GM12878 (cell line): ENCODE data around the gene RAI14. TPM values are rescaled to one million over a fixed set of nuclear protein-coding genes. Genes with fewer than 3 reads are reported as not detected.

Experiments used
- ATAC-seq: fragments of 200-7000 bp; cut with Tn5 transposase; 3 replicates; pipeline ENCODE4 v1.9.1; 2020; ENCODE audit warnings: mild to moderate bottlenecking, moderate library complexity
- BruUV-seq: library from RNA; stranded (reverse); fragments of 400-500 nt; replicated peaks from 2 replicates; lab custom pipeline; 2021; lab: Mats Ljungman, UMichigan
- CTCF ChIA-PET: fragments of 300-600 bp; sonication (Branson Sonifier 250); formaldehyde crosslinking; extraction: SDS; loops from one replicate; lab custom pipeline; 2021; ENCODE audit warnings: inconsistent platforms; lab: Yijun Ruan, JAX
- POLR2A ChIA-PET: fragments of 350-600 bp; formaldehyde crosslinking; extraction: SDS; loops from one replicate; lab custom pipeline; 2021; ENCODE audit warnings: inconsistent platforms; lab: Charles Lee
- RAD21 ChIA-PET: fragments of 300-600 bp; sonication (Branson Sonifier 250); formaldehyde crosslinking; loops from one replicate; lab custom pipeline; 2023; ENCODE audit warnings: antibody characterized with exemption; ENCODE audit not compliant: unreplicated experiment; lab: Charles Lee
- SMC1A ChIA-PET: fragments of 300-600 bp; sonication (Branson Sonifier 250); formaldehyde crosslinking; loops from one replicate; lab custom pipeline; 2023; ENCODE audit not compliant: unreplicated experiment, uncharacterized antibody; lab: Charles Lee
- DNase-seq: peaks from one replicate; pipeline ENCODE4 v3.0.0-alpha.2; 2011; ENCODE audit warnings: low read depth, low spot score
- FAIRE-seq: peaks from 3 replicates; lab custom pipeline; 2011; peaks lifted over from hg19 to GRCh38; lab: Jason Lieb, UNC
- H2AFZ ChIP-seq: 2 replicates; pipeline ENCODE4 v1.6.0; 2011; ENCODE audit warnings: low read depth, low read length, control low read depth; ENCODE audit not compliant: control insufficient read depth
- H3K27ac ChIP-seq: 2 replicates; pipeline ENCODE4 v1.5.1; 2011; ENCODE audit warnings: control low read depth; ENCODE audit not compliant: control insufficient read depth, insufficient read depth
- H3K27me3 ChIP-seq, 2 experiments: replicated peaks in 1 of 2; 2 replicates each; pipeline versions ENCODE4 v1.6.0 to v1.6.1; 2011; ENCODE audit warnings: low read length in 1 of 2; ENCODE audit not compliant: control insufficient read depth in 2 of 2, insufficient read depth in 2 of 2
- H3K36me3 ChIP-seq, 2 experiments: 2 replicates each; pipeline ENCODE4 v1.5.1; 2011; ENCODE audit warnings: low read length in 1 of 2; ENCODE audit not compliant: control insufficient read depth in 2 of 2, insufficient read depth in 2 of 2
- H3K4me1 ChIP-seq: 2 replicates; pipeline ENCODE4 v1.6.1; 2011; ENCODE audit warnings: mild to moderate bottlenecking, low read length, moderate library complexity, mixed read lengths; ENCODE audit not compliant: control insufficient read depth, insufficient read depth
- H3K4me2 ChIP-seq: 2 replicates; pipeline ENCODE4 v1.6.0; 2011; ENCODE audit warnings: control low read depth; ENCODE audit not compliant: control insufficient read depth, insufficient read depth
- H3K4me3 ChIP-seq: fragments of 200-600 bp; sonication (generic); 2 replicates; pipeline ENCODE4 v1.5.1; 2016
- H3K79me2 ChIP-seq: 2 replicates; pipeline ENCODE4 v1.6.0; 2011; ENCODE audit warnings: low read length; ENCODE audit not compliant: control insufficient read depth, insufficient read depth
- H3K9ac ChIP-seq: 2 replicates; pipeline ENCODE4 v1.8.0; 2011; ENCODE audit warnings: low read length, control low read depth, mixed read lengths; ENCODE audit not compliant: control insufficient read depth, insufficient read depth
- H3K9me3 ChIP-seq: replicated peaks from 3 replicates; pipeline ENCODE4 v1.5.1; 2011; ENCODE audit warnings: mild to moderate bottlenecking, low read length; ENCODE audit not compliant: control insufficient read depth, insufficient read depth
- H4K20me1 ChIP-seq: 2 replicates; pipeline ENCODE4 v1.6.0; 2011; ENCODE audit not compliant: control insufficient read depth, insufficient read depth
- BMI1 ChIP-seq: fragments of 450-650 bp; IDR thresholded peaks from 2 replicates; pipeline ENCODE4 v1.6.1; 2016; ENCODE audit warnings: mild to moderate bottlenecking, moderate library complexity, borderline replicate concordance
- CBX3 ChIP-seq: fragments of 200-600 bp; sonication (generic); IDR thresholded peaks from 2 replicates; pipeline ENCODE4 v1.6.1; 2016; ENCODE audit warnings: low read depth, borderline replicate concordance
- CEBPB ChIP-seq, 2 experiments: fragments of 150-350 bp in 1 of 2; IDR thresholded peaks; 2 replicates each; pipeline ENCODE4 v1.6.1; 2012 to 2014; ENCODE audit warnings: low read depth in 2 of 2, low read length in 2 of 2, borderline replicate concordance in 1 of 2, inconsistent platforms in 1 of 2
- FOXK2 ChIP-seq: fragments of 450-650 bp; IDR thresholded peaks from 2 replicates; pipeline ENCODE4 v1.6.1; 2017; ENCODE audit warnings: mild to moderate bottlenecking, moderate library complexity
- GABPA ChIP-seq: IDR thresholded peaks from 2 replicates; pipeline ENCODE4 v1.6.1; 2014; ENCODE audit warnings: antibody characterized with exemption, low read depth, mild to moderate bottlenecking, inconsistent platforms
- LARP7 ChIP-seq: fragments of 450-650 bp; IDR thresholded peaks from 2 replicates; pipeline ENCODE4 v1.6.1; 2017; ENCODE audit warnings: mild to moderate bottlenecking
- NFXL1 ChIP-seq: fragments of 450-650 bp; IDR thresholded peaks from 2 replicates; pipeline ENCODE4 v1.6.1; 2017; ENCODE audit warnings: antibody characterized with exemption, mild to moderate bottlenecking, borderline replicate concordance
- NR2C1 ChIP-seq: fragments of 450-650 bp; IDR thresholded peaks from 2 replicates; pipeline ENCODE4 v1.6.1; 2017; ENCODE audit warnings: antibody characterized with exemption, mild to moderate bottlenecking, moderate library complexity
- RAD21 ChIP-seq: IDR thresholded peaks from 2 replicates; pipeline ENCODE4 v1.6.1; 2011; ENCODE audit warnings: mild to moderate bottlenecking, low read depth, low read length, moderate library complexity; ENCODE audit not compliant: insufficient read depth
- RUNX3 ChIP-seq: IDR thresholded peaks from 2 replicates; pipeline ENCODE4 v1.6.1; 2012; ENCODE audit warnings: low read length, inconsistent platforms
- SMARCA5 ChIP-seq: fragments of 450-650 bp; IDR thresholded peaks from 2 replicates; pipeline ENCODE4 v1.6.1; 2017; ENCODE audit warnings: mild to moderate bottlenecking
- SPI1 ChIP-seq: IDR thresholded peaks from 2 replicates; pipeline ENCODE4 v1.6.1; 2011; ENCODE audit warnings: low read depth, mild to moderate bottlenecking, low read length, moderate library complexity, borderline replicate concordance; ENCODE audit not compliant: insufficient read depth
- SREBF2 ChIP-seq: IDR thresholded peaks from 2 replicates; pipeline ENCODE4 v1.6.1; 2012; ENCODE audit warnings: mild to moderate bottlenecking, low read length
- TCF12 ChIP-seq: IDR thresholded peaks from 2 replicates; pipeline ENCODE4 v1.6.1; 2011; ENCODE audit warnings: low read depth, mild to moderate bottlenecking, low read length
- ZNF217 ChIP-seq: fragments of 450-650 bp; IDR thresholded peaks from 2 replicates; pipeline ENCODE4 v1.6.1; 2017; ENCODE audit warnings: antibody characterized with exemption, mild to moderate bottlenecking
- WGBS: methylation state at CpG from one replicate; pipeline ENCODE4 v1.1.6; 2016; ENCODE audit warnings: low lambda C conversion rate; ENCODE audit not compliant: insufficient replicate concordance, insufficient coverage; ENCODE audit errors: missing lambda C conversion rate; 5-methylcytosine and 5-hydroxymethylcytosine counted together
- in situ Hi-C: fragments of 300-500 bp; cut with MboI; formaldehyde crosslinking; loops from 9 replicates; pipeline ENCODE4 v1.14.3; 2018; ENCODE audit warnings: mixed read lengths
- intact Hi-C: fragments of 100-400 bp; cut with micrococcal nuclease; formaldehyde crosslinking; loops from one replicate; pipeline ENCODE4 v1.14.2; 2022; ENCODE audit not compliant: unreplicated experiment
- polyA plus RNA-seq, 11 experiments: library from polyadenylated mRNA; depleted of rRNA in 4 of 11; unstranded in 6 of 11; stranded (reverse) in 5 of 11; fragments of >200 nt; fragmentation: Nextera tagmentation in 4 of 11; fragmentation: Illumina TruSeq in 1 of 11; extraction: Ambion mirVana in 4 of 11; extraction: Trizol in 1 of 11; gene quantifications; 1 replicate in 1 of 11; 2 replicates in 10 of 11; pipeline versions ENCODE4 v1.2.1 to v1.2.3, GENCODE V29; 2011 to 2016; ENCODE audit warnings: inconsistent platforms in 2 of 11, missing spikeins in 2 of 11, low read depth in 1 of 11
- total RNA-seq, 4 experiments: library from RNA; depleted of rRNA in 3 of 4; stranded (reverse); fragments of >200 nt in 3 of 4; fragmentation: Illumina TruSeq in 1 of 4; extraction: Trizol in 1 of 4; gene quantifications; 2 replicates each; pipeline versions ENCODE4 v1.2.1 to v1.2.3, GENCODE V29; 2013 to 2021

The RAI14 gene
- total and polyA plus RNA-seq, 10 of the 15 experiments (the other 5 are each of a cell fraction or from before 2014, with no cell fraction given): 0.18 to 4.6 (median 1.9) TPM

- POLR2A ChIA-PET: no interaction called here
- Histone ChIP-seq H3K9me3 (no peaks in the 10 kb centered on the region), H3K79me2 (no peaks in the 10 kb centered on the region), H3K4me1 (no peaks in the 10 kb centered on the region), H3K36me3 (no peaks in the 10 kb centered on the region)
- intact Hi-C loops: no loop called here
- 62% methylated on average over 6 of the region's 6 CpGs for WGBS
- FAIRE-seq: no peak
- TF ChIP-seq CBX3 (no peak), GABPA (no peak), NR2C1 (no peak), RUNX3 (no peak), CEBPB (IDR thresholded peaks at IDR 0.05; ENCODE audit: borderline replicate concordance in 1 of 2, low read depth in 2 of 2, low read length in 2 of 2) (no peak), SREBF2 (no peak), SMARCA5 (no peak), BMI1 (no peak), NFXL1 (no peak)
- TF ChIP-seq, all 136 proteins: peak for 0
- Histone ChIP-seq H3K9ac (no peak overlapping the region), H3K27me3 (no peaks in the 10 kb centered on the region; a peak in 1 of 4 replicates), H3K4me2 (no peak overlapping the region), H3K27ac (no peak overlapping the region), H3K4me3 (no peak overlapping the region), H4K20me1 (no peaks in the 10 kb centered on the region), H2AFZ (no peak overlapping the region)
- ChIA-PET CTCF (no interaction called here), RAD21 (no interaction called here), SMC1A (no interaction called here)
- ATAC-seq (no peak), DNase-seq (no peak)
- no TSS peak for BruUV-seq
- in situ Hi-C loops: no loop called here
These were observed 130.9 kb downstream of the RAI14 start for GRCh38 chr5:34787035-34787434.

- Histone ChIP-seq H3K9me3 (no peaks in the 10 kb centered on the region), H3K36me3 (no peaks in the 10 kb centered on the region), H3K4me1 (no peaks in the 10 kb centered on the region), H3K9ac (no peak overlapping the region), H3K27me3 (no peaks in the 10 kb centered on the region; a peak in 1 of 4 replicates), H3K4me2 (no peak overlapping the region), H3K4me3 (no peak overlapping the region), H3K79me2 (no peaks in the 10 kb centered on the region), H3K27ac (no peak overlapping the region), H2AFZ (no peak overlapping the region), H4K20me1 (no peaks in the 10 kb centered on the region)
- BruUV-seq: no TSS peak
- CTCF ChIA-PET: no interaction called here
- FAIRE-seq (no peak), DNase-seq (no peak), ATAC-seq (no peak)
- in situ Hi-C loops (no loop called here), intact Hi-C loops (no loop called here)
- RAD21 ChIA-PET: no interaction called here
- no peak for TF ChIP-seq FOXK2
- no peak for TF ChIP-seq RAD21
- no peak for TF ChIP-seq SMARCA5
- no peak for TF ChIP-seq TCF12
- no peak for TF ChIP-seq SPI1
- TF ChIP-seq LARP7: no peak
- TF ChIP-seq ZNF217: no peak
- SMC1A ChIA-PET: interaction anchor here (0.8 kb wide), 1 partner anchor 28 kb away, joined by 3 read pairs; no protein-coding TSS in a partner anchor
- 29% methylated on average over 5 of the region's 5 CpGs for WGBS
- POLR2A ChIA-PET: no interaction called here
These were observed 132.9 kb downstream of the RAI14 start for GRCh38 chr5:34789021-34789531.
